ENCODE data around the gene C4orf50. TPM values are rescaled to one million over a fixed set of nuclear protein-coding genes. Genes with fewer than 3 reads are reported as not detected.

The C4orf50 gene
- total and polyA plus RNA-seq, 4 experiments from 2014 or later, result 0.02 to 0.26 (median 0.25) TPM; not detected in 1

DNA sequence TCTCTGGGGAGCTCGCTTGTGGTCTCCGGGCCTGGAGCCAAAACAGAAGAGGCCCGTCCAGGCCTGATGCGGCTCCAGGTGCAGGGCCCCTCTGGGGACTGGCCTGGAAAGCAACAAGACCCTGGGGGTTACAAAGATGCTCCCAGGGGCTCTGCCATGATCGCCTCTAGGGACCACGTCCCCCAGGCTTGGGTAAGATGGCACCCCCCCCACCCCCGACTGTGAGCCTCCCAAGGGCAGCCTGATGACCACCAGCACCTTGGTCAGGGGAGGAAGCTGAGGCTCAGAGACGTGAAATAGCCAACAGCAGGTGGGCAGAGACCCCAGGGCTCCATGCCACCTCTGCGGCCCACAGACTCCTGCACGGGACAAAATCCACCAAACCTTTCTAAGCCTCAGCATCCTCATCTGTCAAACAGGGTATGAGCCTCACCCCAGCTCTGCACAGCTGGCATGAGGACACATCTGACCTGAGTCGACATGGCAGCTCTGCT, 25.4 kb downstream of the C4orf50 start:
- Mint-ChIP-seq H3K4me3 (no peak overlapping the region), H3K27me3 (peaks cover 2% of the 10 kb centered on the region in 2 donors), H3K27ac (no peak overlapping the region), H3K9me3 (peaks cover 0 to 2% (median 0%) of the 10 kb centered on the region in 8 donors), H3K4me1 (peaks cover 0 to 3% (median under 1%) of the 10 kb centered on the region in 4 donors), H3K36me3 (no peaks in the 10 kb centered on the region)
- H3K9me3 ChIP-seq (ENCODE audit: control insufficient read depth in 1 of 2, low read length in 2 of 2), result no peaks in the 10 kb centered on the region
- intact Hi-C loops (cut with micrococcal nuclease), result no loop called here
- no peak overlapping the region for H3K27ac ChIP-seq (ENCODE audit: low read depth, low read length)
- DNase-seq, result no peak
- POLR2A ChIA-PET (ENCODE audit: partially characterized antibody), result no interaction called here
- CTCF ChIA-PET (ENCODE audit: partially characterized antibody), result no interaction called here
- H3K4me3 ChIP-seq (ENCODE audit: low read length in 2 of 2), result no peak overlapping the region
- H3K27me3 ChIP-seq (ENCODE audit: insufficient read depth, low read length), result no peaks in the 10 kb centered on the region
- H3K36me3 ChIP-seq (ENCODE audit: insufficient read depth, low read length), result no peaks in the 10 kb centered on the region
- H3K4me1 ChIP-seq (ENCODE audit: insufficient read depth, low read length), result no peaks in the 10 kb centered on the region

DNA sequence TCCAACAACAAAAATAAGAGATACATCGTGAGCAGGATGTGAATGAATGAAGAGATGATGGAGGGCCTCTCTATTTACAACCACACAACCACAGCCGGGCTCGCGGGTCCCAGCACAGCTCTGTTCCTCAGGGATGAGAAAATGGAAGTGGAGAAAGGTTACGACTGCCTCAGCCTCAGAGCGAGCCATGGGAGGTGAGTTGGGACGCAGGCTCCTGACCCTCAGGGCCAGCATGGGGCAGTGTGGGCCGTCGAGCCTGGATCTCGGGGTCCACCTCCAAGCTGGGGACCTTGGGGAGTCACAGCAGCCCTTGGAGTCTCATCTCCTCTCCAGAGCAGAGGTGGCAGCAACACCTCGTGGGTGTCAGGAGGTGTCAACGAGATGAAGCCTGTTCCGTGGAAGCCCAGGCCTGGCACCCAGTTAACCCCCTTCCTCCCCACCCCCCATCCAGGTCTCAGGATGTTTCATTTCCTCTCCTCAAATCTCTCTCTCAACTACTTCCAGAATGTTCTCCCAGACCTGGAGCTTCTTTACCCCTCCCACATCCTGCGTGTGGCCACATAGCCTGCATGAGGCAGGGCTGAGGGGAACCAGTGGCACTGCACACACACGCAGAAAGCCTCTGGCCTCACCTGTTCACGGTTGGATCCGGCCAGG, 25.9 kb downstream of the C4orf50 start:
- POLR2A ChIA-PET (ENCODE audit: partially characterized antibody), result no interaction called here
- Mint-ChIP-seq H3K36me3 (no peaks in the 10 kb centered on the region), H3K27ac (no peak overlapping the region), H3K4me1 (peaks cover 0 to 3% (median under 1%) of the 10 kb centered on the region in 4 donors), H3K4me3 (peak overlapping the region in 1 of 8 donors; percentile 30), H3K27me3 (peaks cover 2% of the 10 kb centered on the region in 2 donors), H3K9me3 (peaks cover 0 to 2% (median 0%) of the 10 kb centered on the region in 8 donors)
- Histone ChIP-seq H3K9me3 (ENCODE audit: control insufficient read depth in 1 of 2, low read length in 2 of 2) (no peaks in the 10 kb centered on the region), H3K36me3 (ENCODE audit: insufficient read depth, low read length) (no peaks in the 10 kb centered on the region), H3K27me3 (ENCODE audit: insufficient read depth, low read length) (no peaks in the 10 kb centered on the region), H3K27ac (ENCODE audit: low read depth, low read length) (no peak overlapping the region), H3K4me3 (ENCODE audit: low read length in 2 of 2) (no peak overlapping the region), H3K4me1 (ENCODE audit: insufficient read depth, low read length) (no peaks in the 10 kb centered on the region)
- CTCF ChIA-PET (ENCODE audit: partially characterized antibody), result interaction anchor here (1.0 kb wide), 1 partner anchor 8 kb away, joined by 3 read pairs; no protein-coding TSS in a partner anchor
- intact Hi-C loops (cut with micrococcal nuclease), result no loop called here
- no peak for DNase-seq

DNA sequence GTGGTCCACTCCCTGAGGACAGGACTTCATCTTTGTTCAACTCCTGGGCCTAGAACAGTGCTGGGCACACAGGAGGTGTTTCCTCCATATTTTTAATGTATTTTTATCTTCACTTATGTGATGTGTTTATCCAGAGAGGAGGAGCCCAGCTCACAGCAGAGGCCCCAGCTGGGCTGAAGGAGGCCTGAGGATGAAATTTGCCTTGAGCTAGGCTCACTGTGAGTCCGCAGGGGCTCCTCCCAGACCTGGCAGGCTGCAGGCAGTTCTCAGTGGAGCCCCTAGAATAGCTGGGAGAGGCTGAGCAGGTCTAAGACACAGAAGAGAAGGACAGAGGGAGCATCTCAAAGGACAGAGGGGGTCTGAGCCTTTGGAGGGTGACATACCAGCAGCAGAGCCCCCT, 26.8 kb downstream of the C4orf50 start:
- no peaks in the 10 kb centered on the region for H3K4me1 ChIP-seq (ENCODE audit: insufficient read depth, low read length)
- intact Hi-C loops (cut with micrococcal nuclease), result no loop called here
- Mint-ChIP-seq H3K36me3 (no peaks in the 10 kb centered on the region), H3K4me1 (peaks cover 0 to 3% (median under 1%) of the 10 kb centered on the region in 4 donors), H3K9me3 (peaks cover 0 to 2% (median 0%) of the 10 kb centered on the region in 8 donors), H3K27ac (no peak overlapping the region), H3K4me3 (no peak overlapping the region), H3K27me3 (peaks cover 2 to 3% of the 10 kb centered on the region in 2 donors)
- H3K36me3 ChIP-seq (ENCODE audit: insufficient read depth, low read length), result no peaks in the 10 kb centered on the region
- no peak overlapping the region for H3K4me3 ChIP-seq (ENCODE audit: low read length in 2 of 2)
- H3K27ac ChIP-seq (ENCODE audit: low read depth, low read length), result no peak overlapping the region
- DNase-seq, result no peak
- H3K27me3 ChIP-seq (ENCODE audit: insufficient read depth, low read length), result no peaks in the 10 kb centered on the region
- H3K9me3 ChIP-seq (ENCODE audit: control insufficient read depth in 1 of 2, low read length in 2 of 2), result no peaks in the 10 kb centered on the region
- ChIA-PET POLR2A (ENCODE audit: partially characterized antibody) (no interaction called here), CTCF (ENCODE audit: partially characterized antibody) (interaction anchor here (1.0 to 3.5 kb wide), 2 partner anchors 8 to 9 kb away, joined by 3 to 18 read pairs; no protein-coding TSS in a partner anchor)

DNA sequence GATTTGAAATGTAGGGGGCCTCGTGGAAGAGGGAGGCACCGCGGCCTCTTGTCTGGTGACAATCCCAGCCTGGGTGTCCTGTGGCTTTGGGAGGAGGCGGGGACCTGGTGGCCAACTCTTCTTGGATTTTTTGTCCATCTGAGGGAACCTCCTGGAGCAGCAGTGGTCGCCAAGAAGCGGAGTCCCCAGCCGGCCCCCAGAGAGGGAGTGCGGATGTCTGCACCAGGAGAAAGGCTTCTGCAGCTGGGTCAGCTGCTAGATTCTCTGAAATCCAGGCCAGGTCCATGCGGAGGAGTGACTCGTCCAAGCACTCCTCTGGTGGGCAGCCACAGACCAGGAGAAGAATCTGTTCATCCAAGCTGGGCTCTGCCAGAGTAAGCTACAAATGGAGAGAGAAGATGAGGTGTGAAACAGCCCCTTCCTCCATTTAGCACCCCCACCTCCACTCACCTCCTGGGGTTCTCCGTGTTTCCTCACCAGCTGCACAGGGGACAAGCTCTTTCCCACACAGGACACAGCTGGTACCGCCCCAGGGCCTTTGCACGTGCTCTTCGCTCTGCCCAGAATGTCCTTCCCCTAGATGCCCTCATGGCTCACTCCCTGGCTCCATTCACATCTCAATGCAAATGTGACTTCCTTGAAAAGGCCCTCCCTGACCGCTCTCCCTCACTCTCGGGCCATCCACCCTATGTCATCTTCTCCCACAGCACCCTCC, 27.6 kb downstream of the C4orf50 start:
- POLR2A ChIA-PET (ENCODE audit: partially characterized antibody), result no interaction called here
- no peaks in the 10 kb centered on the region for H3K4me1 ChIP-seq (ENCODE audit: insufficient read depth, low read length)
- H3K4me1 Mint-ChIP-seq, result peaks cover 0 to 3% (median 0%) of the 10 kb centered on the region in 4 donors
- no peak overlapping the region for H3K4me3 ChIP-seq (ENCODE audit: low read length in 2 of 2)
- H3K4me3 Mint-ChIP-seq, result no peak overlapping the region
- no peaks in the 10 kb centered on the region for H3K36me3 Mint-ChIP-seq
- peaks cover 2 to 3% of the 10 kb centered on the region in 2 donors for H3K27me3 Mint-ChIP-seq
- intact Hi-C loops (cut with micrococcal nuclease), result no loop called here
- H3K36me3 ChIP-seq (ENCODE audit: insufficient read depth, low read length), result no peaks in the 10 kb centered on the region
- H3K27ac ChIP-seq (ENCODE audit: low read depth, low read length), result no peak overlapping the region
- DNase-seq, result no peak
- H3K27me3 ChIP-seq (ENCODE audit: insufficient read depth, low read length), result no peaks in the 10 kb centered on the region
- CTCF ChIA-PET (ENCODE audit: partially characterized antibody), result interaction anchor here (3.5 kb wide), 1 partner anchor 8 kb away, joined by 18 read pairs; no protein-coding TSS in a partner anchor
- no peaks in the 10 kb centered on the region for H3K9me3 ChIP-seq (ENCODE audit: control insufficient read depth in 1 of 2, low read length in 2 of 2)
- no peak overlapping the region for H3K27ac Mint-ChIP-seq
- H3K9me3 Mint-ChIP-seq, result peaks cover 0 to 2% (median 0%) of the 10 kb centered on the region in 8 donors

DNA sequence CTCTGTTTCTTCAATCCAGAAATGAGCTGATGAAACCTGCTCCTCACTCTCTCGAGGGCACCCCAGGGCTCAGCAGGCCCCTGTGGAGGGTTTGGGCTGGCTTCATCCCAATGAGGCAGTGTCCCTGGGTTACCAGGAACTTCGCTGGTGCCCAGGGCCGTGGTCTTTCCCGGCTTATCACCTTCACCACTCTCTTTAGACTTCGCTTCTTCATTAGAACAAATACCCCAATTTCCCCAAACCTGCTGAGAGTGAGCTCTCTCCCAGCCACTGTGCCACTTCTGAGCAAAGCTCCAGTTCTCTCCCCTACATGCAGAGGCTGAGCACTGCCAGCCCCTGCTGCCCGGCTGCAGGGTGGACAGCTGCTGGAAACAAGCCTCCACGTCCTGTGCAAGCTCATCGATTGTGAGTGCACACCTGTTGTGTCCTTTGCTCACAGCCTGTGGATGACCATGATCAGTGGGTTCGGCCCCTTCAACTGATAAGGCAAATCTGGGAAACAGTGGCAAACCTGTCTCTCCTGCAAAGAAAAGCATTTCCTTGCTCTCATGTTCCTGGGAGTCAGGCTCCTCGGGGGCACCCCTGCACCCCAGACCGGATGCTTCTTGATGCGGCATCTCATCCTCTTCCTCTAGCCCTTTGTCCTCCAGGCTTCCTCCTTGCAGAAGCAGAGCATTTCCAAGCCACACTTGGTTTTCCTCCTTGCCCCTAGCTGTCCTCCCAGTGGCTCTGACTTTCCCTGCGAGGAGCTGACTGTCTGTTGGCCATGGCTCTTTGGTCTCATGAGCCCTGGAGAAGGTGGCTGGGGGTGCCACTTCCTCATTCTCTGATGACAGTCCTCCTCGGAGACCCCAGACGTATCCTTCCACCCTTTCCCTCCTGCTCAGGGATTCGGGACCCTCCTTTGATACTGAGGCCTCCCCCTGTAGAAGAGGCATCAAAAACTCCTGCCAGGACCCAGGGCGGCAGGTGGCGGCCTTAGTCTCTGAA, 28.7 kb downstream of the C4orf50 start:
- CTCF ChIA-PET (ENCODE audit: partially characterized antibody), result interaction anchor here (3.5 kb wide), 1 partner anchor 9 kb away, joined by 18 read pairs; no protein-coding TSS in a partner anchor
- no peak overlapping the region for H3K27ac Mint-ChIP-seq
- H3K36me3 ChIP-seq (ENCODE audit: insufficient read depth, low read length), result no peaks in the 10 kb centered on the region
- H3K9me3 ChIP-seq (ENCODE audit: control insufficient read depth in 1 of 2, low read length in 2 of 2), result no peaks in the 10 kb centered on the region
- POLR2A ChIA-PET (ENCODE audit: partially characterized antibody), result no interaction called here
- no peak overlapping the region for H3K4me3 ChIP-seq (ENCODE audit: low read length in 2 of 2)
- no peak for DNase-seq
- H3K36me3 Mint-ChIP-seq, result no peaks in the 10 kb centered on the region
- no peaks in the 10 kb centered on the region for H3K27me3 ChIP-seq (ENCODE audit: insufficient read depth, low read length)
- no peak overlapping the region for H3K27ac ChIP-seq (ENCODE audit: low read depth, low read length)
- H3K4me1 ChIP-seq (ENCODE audit: insufficient read depth, low read length), result no peaks in the 10 kb centered on the region
- intact Hi-C loops (cut with micrococcal nuclease), result no loop called here
- no peaks in the 10 kb centered on the region for H3K4me1 Mint-ChIP-seq
- H3K27me3 Mint-ChIP-seq, result peaks cover 1 to 2% of the 10 kb centered on the region in 2 donors
- no peak overlapping the region for H3K4me3 Mint-ChIP-seq
- peaks cover 0 to 6% (median 6%) of the 10 kb centered on the region in 8 donors for H3K9me3 Mint-ChIP-seq

- CTCF ChIA-PET (ENCODE audit: partially characterized antibody), result interaction anchor here (3.5 kb wide), 1 partner anchor 11 kb away, joined by 18 read pairs; no protein-coding TSS in a partner anchor
- no peaks in the 10 kb centered on the region for H3K27me3 ChIP-seq (ENCODE audit: insufficient read depth, low read length)
- H3K4me3 ChIP-seq (ENCODE audit: low read length in 2 of 2), result no peak overlapping the region
- no peak for DNase-seq
- no peaks in the 10 kb centered on the region for H3K4me1 Mint-ChIP-seq
- no peak overlapping the region for H3K27ac ChIP-seq (ENCODE audit: low read depth, low read length)
- no peaks in the 10 kb centered on the region for H3K9me3 ChIP-seq (ENCODE audit: control insufficient read depth in 1 of 2, low read length in 2 of 2)
- no peak overlapping the region for H3K27ac Mint-ChIP-seq
- peaks cover 1 to 2% of the 10 kb centered on the region in 2 donors for H3K27me3 Mint-ChIP-seq
- H3K4me3 Mint-ChIP-seq, result no peak overlapping the region
- no peaks in the 10 kb centered on the region for H3K4me1 ChIP-seq (ENCODE audit: insufficient read depth, low read length)
- H3K36me3 ChIP-seq (ENCODE audit: insufficient read depth, low read length), result no peaks in the 10 kb centered on the region
- peaks cover 0 to 5% of the 10 kb centered on the region in 2 donors for H3K36me3 Mint-ChIP-seq
- peaks cover 4 to 18% (median 16%) of the 10 kb centered on the region in 8 donors for H3K9me3 Mint-ChIP-seq
- intact Hi-C loops (cut with micrococcal nuclease), result no loop called here
- POLR2A ChIA-PET (ENCODE audit: partially characterized antibody), result no interaction called here
These were observed 30.0 kb downstream of the C4orf50 start for GRCh38 chr4:5988086-5988845.
